Smooth muscle cell (in vitro differentiated cells): Measurements from ENCODE around the gene SPACA5B. TPM values are rescaled to one million over a fixed set of nuclear protein-coding genes. Genes with fewer than 3 reads are reported as not detected.
"Not testable (repeated sequence)": the region's sequence is repeated elsewhere in the genome, so short reads cannot be mapped to it uniquely, and the experiment has no call there.

Experiments used
- DNase-seq: peaks from one replicate; lab custom pipeline; 2025; ENCODE audit not compliant: unreplicated experiment; lab: John Stamatoyannopoulos, UW
- H2AFZ ChIP-seq: fragments of 200-600 bp; sonication (generic); 2 replicates; pipeline ENCODE4 v1.6.0; 2016; ENCODE audit warnings: antibody characterized with exemption, low read depth, mild to moderate bottlenecking
- H3F3A ChIP-seq: fragments of 200-600 bp; sonication (generic); 2 replicates; pipeline ENCODE4 v1.6.0; 2017; ENCODE audit warnings: antibody characterized with exemption, low read depth
- H3K27ac ChIP-seq: fragments of 200-600 bp; sonication (generic); 2 replicates; pipeline ENCODE4 v1.5.1; 2016; ENCODE audit warnings: low read depth, mild to moderate bottlenecking
- H3K27me3 ChIP-seq: fragments of 200-600 bp; sonication (generic); 2 replicates; pipeline ENCODE4 v1.6.1; 2016; ENCODE audit warnings: low read depth, mild to moderate bottlenecking
- H3K36me3 ChIP-seq: fragments of 200-600 bp; sonication (generic); 2 replicates; pipeline ENCODE4 v1.5.1; 2016; ENCODE audit warnings: low read depth
- H3K4me1 ChIP-seq: fragments of 200-600 bp; sonication (generic); 2 replicates; pipeline ENCODE4 v1.5.1; 2016; ENCODE audit warnings: low read depth
- H3K4me2 ChIP-seq: fragments of 200-600 bp; sonication (generic); 2 replicates; pipeline ENCODE4 v1.6.0; 2016; ENCODE audit warnings: mild to moderate bottlenecking
- H3K4me3 ChIP-seq: fragments of 200-600 bp; sonication (generic); 2 replicates; pipeline ENCODE4 v1.5.1; 2016; ENCODE audit warnings: mild to moderate bottlenecking
- H3K79me2 ChIP-seq: fragments of 200-600 bp; sonication (generic); 2 replicates; pipeline ENCODE4 v1.6.0; 2016; ENCODE audit warnings: low read depth, mild to moderate bottlenecking
- H3K9ac ChIP-seq: fragments of 200-600 bp; sonication (generic); 2 replicates; pipeline ENCODE4 v1.6.0; 2016; ENCODE audit warnings: low read depth
- H3K9me3 ChIP-seq: fragments of 200-600 bp; sonication (generic); replicated peaks from 2 replicates; pipeline ENCODE4 v1.5.1; 2016; ENCODE audit warnings: low read depth
- H4K20me1 ChIP-seq: fragments of 200-600 bp; sonication (generic); 2 replicates; pipeline ENCODE4 v1.6.0; 2016; ENCODE audit warnings: low read depth
- WGBS: methylation state at CpG from one replicate; pipeline ENCODE4 v1.1.7; 2016; ENCODE audit warnings: low lambda C conversion rate; 5-methylcytosine and 5-hydroxymethylcytosine counted together
- polyA plus RNA-seq: library from polyadenylated mRNA; unstranded; fragments of >200 nt; fragmentation: Nextera tagmentation; extraction: Ambion mirVana; gene quantifications from 2 replicates; pipeline ENCODE4 v1.2.1, GENCODE V29; 2016
- total RNA-seq: library from RNA; depleted of rRNA; stranded (reverse); fragments of >200 nt; gene quantifications from 2 replicates; pipeline ENCODE4 v1.2.3, GENCODE V29; 2014
- TF ChIP-seq, protein P1 (sequence below): fragments of 200-600 bp; sonication (generic); IDR thresholded peaks from 2 replicates; pipeline ENCODE4 v1.5.1; 2017; ENCODE audit warnings: borderline replicate concordance, mild to moderate bottlenecking, antibody characterized with exemption; ENCODE audit not compliant: insufficient read depth, poor library complexity, severe bottlenecking

The SPACA5B gene
- total and polyA plus RNA-seq, 2 experiments from 2014 or later: not detected

DNA sequence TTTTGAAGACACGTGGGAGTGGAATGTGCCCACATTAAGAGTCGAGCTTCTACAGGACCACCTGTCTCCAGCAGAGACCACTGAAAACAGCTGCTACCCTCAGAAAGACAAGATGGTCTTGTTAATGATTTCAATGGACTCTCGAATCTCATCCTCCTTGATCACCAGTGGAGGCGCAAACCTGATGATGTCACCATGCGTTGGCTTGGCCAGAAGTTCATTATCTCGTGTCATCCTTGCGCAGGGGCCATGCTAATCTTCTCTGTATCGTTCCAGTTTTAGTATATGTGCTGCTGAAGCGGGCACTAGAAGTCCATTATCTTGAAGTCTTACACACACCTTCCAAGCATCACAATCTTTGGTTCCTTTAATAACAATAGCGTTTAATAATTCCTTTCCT, 23.3 kb downstream of the SPACA5B start:
- Histone ChIP-seq H3K79me2 (no peaks in the 10 kb centered on the region), H3K27ac (no peak overlapping the region), H3K27me3 (no peaks in the 10 kb centered on the region), H3F3A (no peaks in the 10 kb centered on the region), H3K4me3 (no peak overlapping the region), H3K4me1 (no peaks in the 10 kb centered on the region), H3K9me3 (peaks cover 4% of the 10 kb centered on the region), H4K20me1 (no peaks in the 10 kb centered on the region), H3K36me3 (no peaks in the 10 kb centered on the region), H2AFZ (no peak overlapping the region), H3K4me2 (no peak overlapping the region), H3K9ac (no peak overlapping the region)
- 84% methylated on average over 10 of the region's 10 CpGs for WGBS
- DNase-seq: no peak
- TF ChIP-seq, protein P1, sequence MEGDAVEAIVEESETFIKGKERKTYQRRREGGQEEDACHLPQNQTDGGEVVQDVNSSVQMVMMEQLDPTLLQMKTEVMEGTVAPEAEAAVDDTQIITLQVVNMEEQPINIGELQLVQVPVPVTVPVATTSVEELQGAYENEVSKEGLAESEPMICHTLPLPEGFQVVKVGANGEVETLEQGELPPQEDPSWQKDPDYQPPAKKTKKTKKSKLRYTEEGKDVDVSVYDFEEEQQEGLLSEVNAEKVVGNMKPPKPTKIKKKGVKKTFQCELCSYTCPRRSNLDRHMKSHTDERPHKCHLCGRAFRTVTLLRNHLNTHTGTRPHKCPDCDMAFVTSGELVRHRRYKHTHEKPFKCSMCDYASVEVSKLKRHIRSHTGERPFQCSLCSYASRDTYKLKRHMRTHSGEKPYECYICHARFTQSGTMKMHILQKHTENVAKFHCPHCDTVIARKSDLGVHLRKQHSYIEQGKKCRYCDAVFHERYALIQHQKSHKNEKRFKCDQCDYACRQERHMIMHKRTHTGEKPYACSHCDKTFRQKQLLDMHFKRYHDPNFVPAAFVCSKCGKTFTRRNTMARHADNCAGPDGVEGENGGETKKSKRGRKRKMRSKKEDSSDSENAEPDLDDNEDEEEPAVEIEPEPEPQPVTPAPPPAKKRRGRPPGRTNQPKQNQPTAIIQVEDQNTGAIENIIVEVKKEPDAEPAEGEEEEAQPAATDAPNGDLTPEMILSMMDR: no peak

DNA sequence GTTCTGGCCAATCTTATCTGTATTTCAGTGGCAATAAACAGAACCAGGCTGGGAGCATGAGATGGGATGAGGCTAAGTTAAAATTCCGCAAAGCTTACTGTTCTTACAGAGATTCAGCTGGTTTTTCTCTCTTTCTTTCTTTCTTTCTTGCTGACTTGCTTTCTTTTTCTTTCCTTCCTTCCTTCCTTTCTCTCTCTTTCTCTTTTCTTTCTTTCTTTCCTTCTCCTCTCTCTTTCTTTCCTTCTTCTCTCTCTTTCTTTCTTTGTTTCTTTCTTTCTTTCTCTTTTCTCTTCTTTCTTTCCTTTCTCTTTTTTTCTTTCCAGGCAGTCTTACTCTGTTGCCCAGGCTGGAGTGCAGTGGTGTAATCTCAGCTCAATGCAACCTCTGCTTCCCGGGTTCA, 24.4 kb downstream of the SPACA5B start:
- Histone ChIP-seq H4K20me1 (no peaks in the 10 kb centered on the region), H3K4me2 (no peak overlapping the region), H3K4me3 (no peak overlapping the region), H3K4me1 (no peaks in the 10 kb centered on the region), H3K36me3 (no peaks in the 10 kb centered on the region), H3F3A (no peaks in the 10 kb centered on the region), H3K79me2 (no peaks in the 10 kb centered on the region), H3K27me3 (no peaks in the 10 kb centered on the region), H3K9ac (no peak overlapping the region), H3K9me3 (peaks cover 4% of the 10 kb centered on the region), H3K27ac (no peak overlapping the region), H2AFZ (no peak overlapping the region)
- 60% methylated on average over 2 of the region's 2 CpGs for WGBS
- TF ChIP-seq, protein P1: no peak
- no peak for DNase-seq

DNA sequence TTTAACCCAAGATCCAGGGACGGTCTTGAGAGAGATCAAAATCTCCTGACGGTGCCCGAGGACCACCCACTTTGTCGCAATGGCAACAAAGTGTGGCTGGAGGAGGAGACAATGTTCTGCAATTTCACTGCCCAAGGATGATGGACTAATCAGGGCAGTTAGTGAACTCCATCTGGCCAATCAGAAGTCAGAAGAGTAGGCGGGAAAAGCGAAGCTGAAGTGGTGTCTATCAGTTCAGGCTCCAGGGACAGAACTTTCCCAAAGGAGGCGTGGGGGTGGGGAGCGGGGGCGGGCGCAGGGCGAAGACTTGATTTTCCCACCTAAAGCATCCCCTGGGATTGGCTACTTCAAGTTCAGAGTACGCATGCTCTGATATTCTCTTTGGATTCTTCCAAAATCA, 25.6 kb downstream of the SPACA5B start:
- H3K4me3 ChIP-seq: no peak overlapping the region
- no peak overlapping the region for H3K9ac ChIP-seq
- no peaks in the 10 kb centered on the region for H3K27me3 ChIP-seq
- no peak overlapping the region for H3K27ac ChIP-seq
- peaks cover 4% of the 10 kb centered on the region for H3K9me3 ChIP-seq
- no peaks in the 10 kb centered on the region for H4K20me1 ChIP-seq
- no peak overlapping the region for H3K4me2 ChIP-seq
- no peak overlapping the region for H2AFZ ChIP-seq
- H3K36me3 ChIP-seq: no peaks in the 10 kb centered on the region
- H3K79me2 ChIP-seq: no peaks in the 10 kb centered on the region
- H3K4me1 ChIP-seq: no peaks in the 10 kb centered on the region
- WGBS: 82% methylated on average over 11 of the region's 12 CpGs
- TF ChIP-seq, protein P1: no peak
- no peaks in the 10 kb centered on the region for H3F3A ChIP-seq
- DNase-seq: no peak

DNA sequence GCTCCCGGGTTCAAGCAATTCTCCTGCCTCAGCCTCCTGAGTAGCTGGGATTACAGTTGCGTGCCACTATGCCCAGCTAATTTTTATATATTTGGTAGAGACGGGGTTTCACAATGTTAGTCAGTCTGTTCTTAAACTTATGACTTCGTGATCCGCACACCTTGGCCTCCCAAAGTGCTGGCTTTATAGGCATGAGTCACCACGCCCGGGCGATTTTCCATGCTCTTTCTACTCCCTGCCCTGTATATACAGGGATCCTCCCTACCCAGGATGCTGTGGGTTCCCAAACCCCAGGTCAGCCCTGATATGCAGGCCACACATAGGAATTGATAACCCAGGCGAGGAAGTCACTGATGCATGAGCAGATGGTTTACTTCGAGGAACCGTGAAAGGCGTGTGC, 34.8 kb downstream of the SPACA5B start:
- Histone ChIP-seq H3K36me3 (no peaks in the 10 kb centered on the region), H3K27ac (no peak overlapping the region), H2AFZ (no peak overlapping the region), H3K4me2 (no peak overlapping the region), H3K4me1 (no peaks in the 10 kb centered on the region), H4K20me1 (no peaks in the 10 kb centered on the region), H3K9ac (no peak overlapping the region), H3K9me3 (no peaks in the 10 kb centered on the region), H3K4me3 (no peak overlapping the region), H3F3A (no peaks in the 10 kb centered on the region), H3K27me3 (no peaks in the 10 kb centered on the region), H3K79me2 (no peaks in the 10 kb centered on the region)
- no peak for DNase-seq
- TF ChIP-seq, protein P1: no peak
- 85% methylated on average over 12 of the region's 12 CpGs for WGBS

DNA sequence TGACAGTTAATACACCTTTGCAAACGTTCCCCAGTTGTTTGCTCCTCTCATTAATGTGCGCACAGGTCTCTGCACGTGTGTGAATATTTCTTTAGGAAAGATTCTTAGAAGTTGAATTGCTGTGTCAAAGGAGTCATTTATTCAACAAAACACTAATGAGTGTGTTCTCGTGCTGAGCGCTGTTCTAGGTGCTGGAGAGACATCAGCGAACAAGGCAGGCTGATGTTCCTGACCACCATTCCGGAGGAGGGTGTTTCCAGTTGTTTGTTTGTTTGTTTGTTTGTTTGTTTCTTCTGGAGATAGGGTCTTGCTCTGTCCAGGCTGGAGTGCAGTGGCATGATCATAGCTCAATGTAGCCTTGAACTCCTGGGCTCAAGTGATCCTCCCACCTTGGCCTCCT, 35.9 kb downstream of the SPACA5B start:
- H3K9ac ChIP-seq, H3K27me3 ChIP-seq, H3F3A ChIP-seq, H2AFZ ChIP-seq, H3K27ac ChIP-seq, H3K4me3 ChIP-seq, H3K36me3 ChIP-seq, H3K4me1 ChIP-seq, H3K4me2 ChIP-seq, DNase-seq, H4K20me1 ChIP-seq, H3K79me2 ChIP-seq, H3K9me3 ChIP-seq: not testable (repeated sequence)
- WGBS: 79% methylated on average over 7 of the region's 7 CpGs
